Measurements from ENCODE around the gene ARMCX5.

ARMCX5 gene

DNA sequence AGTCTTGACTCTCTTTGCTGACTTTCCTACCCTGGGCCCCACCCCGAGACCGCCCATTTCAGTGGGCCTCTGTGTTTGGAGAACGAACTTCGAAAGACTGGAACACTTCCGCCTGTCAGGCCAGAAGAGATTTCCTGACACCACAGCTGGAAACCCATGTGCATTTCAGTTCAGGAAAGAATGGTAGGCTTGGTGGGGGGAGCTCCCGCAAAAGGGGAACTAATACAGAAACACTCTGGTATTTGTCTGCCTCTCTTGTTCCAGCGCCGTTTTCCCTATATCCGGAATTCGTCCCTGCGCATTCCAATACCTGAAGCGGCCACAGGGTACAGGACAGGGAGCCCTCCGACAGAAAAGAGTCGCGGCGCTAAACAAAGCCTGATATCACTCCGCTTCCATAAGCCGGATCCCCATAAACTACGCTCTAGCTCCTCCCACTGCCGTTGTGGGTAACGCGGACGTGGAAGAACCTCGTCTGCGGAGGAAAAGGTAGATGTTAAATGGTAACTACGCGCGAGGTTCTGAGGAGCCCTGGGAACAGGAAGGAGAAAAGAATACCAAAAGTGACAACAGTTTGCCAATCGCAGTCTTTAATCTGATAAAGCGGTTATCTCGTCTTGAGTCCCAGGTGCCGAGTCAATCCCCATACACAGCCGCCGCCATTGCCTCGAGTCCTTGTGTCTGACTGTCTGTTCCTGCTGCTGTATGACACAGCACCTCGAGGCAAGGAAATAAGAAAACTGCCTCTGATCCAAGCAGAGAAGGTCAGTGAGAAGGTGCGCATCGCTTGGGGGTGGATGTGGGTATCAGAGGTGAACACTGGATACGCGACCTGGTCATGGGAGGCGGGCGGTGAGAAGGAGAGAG, at the start of gene ARMCX5:
Gene ARMCX5 (plus strand): TSS at position 432 of the 867 bp plus-strand sequence. CDS start 2,627 bp downstream, outside the sequence.
- peak; percentile 60 for DNase-seq (ENCODE audit: low read depth)

DNA sequence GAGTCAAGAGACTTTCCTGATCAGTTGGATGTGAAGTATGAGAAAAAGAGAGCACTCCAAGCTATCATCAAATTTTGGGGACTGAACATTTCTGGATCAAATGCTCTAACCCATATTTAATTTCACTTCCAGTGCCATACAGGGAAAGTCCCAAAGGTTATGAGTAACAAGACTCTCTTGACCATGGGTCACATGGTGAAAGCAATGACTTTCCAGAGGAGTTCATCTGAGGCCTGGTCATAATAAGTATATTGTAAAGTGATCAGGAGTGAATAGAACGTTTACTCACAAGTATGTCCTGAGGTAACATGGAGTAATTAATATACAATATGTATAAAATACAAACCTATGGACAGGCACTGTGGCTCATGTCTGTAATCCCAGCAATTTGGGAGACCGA, 40.7 kb upstream of the ARMCX5 start:
- DNase-seq (ENCODE audit: low read depth), result no peak

DNA sequence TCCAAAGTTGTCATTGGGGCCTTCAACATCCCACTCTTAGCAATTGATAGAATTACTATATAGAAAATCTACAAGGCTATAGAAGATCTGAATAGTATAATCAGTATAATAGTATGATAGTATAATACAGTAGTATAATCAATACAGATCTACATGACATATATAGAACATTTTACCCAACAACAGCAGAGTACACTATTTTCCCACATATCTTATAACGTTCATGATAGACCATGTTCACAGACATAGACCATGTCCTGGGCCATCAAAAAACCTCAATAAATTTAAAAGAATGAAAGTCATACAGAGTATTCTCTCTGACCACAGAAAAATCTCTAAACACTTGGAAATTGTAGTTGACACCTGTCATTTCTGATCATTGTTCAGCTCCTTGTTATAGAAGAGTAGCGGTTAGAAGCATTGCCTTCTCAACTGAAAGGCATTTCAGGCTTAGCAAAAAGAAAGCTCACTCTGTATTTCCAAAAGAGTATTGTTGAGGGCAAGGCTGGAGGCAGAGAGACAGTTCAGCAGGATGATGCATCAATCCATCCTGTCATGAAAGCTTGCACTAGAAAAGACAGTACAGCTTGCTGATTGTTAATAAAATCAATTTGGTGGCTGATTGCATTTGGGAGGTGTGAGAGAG, 38.8 kb upstream of the ARMCX5 start:
- no peak for DNase-seq (ENCODE audit: low read depth)

DNA sequence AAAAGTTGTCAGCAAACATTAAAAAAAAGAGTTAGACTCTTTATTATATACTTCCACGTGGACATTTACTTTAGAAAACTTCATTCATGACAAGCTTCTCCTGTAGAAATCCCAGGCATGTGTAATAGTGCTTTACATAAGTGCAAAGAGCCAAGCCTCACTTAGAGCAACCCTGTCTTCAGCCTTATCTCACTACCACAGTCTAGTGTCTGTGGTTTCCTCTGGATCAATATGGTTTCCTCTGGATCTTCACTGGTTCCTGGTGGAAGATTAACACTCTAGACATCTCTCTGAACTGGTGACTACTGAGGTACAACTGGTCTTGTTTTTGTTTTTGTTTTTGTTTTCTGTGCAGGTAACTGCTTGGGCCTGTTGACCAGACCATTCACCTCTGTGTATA, 18.4 kb upstream of the ARMCX5 start:
- no peak for DNase-seq (ENCODE audit: low read depth)

DNA sequence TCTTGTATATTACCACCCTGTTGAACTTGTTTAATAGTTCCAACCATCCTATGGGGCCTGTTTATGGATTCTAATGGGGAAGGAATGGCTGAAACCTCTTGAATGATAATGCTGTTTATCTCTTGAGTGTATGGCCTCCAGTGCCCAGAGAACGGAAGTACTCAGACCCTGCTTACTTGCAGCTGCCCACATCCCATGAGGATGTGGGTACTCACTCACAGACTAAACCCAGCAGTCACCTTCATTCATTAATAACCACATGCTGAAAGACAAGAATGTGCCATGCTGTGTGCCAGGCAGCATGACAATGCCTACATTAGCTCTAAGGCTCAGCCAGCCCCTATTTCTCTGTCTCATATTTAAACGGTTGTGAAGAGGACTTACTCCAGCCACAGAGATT, 5.9 kb upstream of the ARMCX5 start:
- DNase-seq (ENCODE audit: low read depth), result no peak

DNA sequence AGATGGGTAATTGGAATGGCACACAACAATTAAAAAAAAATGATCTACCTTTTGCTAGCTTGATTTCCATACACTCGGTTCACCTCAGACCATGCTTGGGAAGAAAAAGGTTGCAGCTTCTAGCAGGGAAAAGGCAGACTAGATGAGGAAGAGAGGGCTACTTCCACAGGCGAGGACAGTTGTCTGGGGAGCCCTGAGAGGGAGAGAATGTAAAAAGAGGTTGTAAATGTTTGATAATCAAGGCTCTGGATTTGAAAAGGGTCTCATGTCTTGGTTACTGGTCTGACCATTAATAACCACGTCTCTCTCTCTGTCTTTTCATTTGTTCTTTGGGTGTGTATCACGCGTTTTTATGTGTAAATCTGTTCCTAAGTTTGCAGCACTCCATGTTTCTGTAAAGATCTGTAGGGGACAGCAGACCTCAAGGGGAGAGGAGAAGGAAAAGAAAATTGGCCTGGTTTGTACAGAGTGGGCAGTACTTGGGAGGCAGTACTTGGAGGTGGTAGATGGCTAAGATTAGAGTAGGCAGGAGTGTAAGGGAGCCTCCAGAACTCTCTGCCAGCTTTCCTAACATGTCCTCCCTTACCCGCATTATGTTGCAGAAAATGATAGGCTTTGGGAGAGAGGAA, 750 bp downstream of the ARMCX5 start:
- DNase-seq (ENCODE audit: low read depth), result no peak

DNA sequence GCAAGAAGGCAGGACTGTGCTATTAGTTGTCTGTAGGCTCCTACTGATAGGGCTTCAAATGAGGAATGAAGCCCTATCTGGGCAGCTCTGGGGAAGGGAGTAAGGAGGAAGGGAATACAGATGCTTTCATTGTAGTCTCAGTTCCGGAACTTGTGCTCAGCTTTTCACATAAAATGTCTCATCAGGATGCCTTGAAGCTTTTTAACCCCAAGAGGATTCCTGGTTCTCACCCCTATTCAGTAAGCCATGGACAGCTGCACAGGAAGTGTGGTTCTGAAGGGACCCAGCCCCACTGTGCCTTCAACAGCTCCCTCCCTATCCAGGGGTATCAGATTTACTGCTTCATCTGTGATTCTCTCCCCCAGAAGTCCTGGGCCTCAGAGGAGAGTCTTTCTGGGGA, 5.0 kb downstream of the ARMCX5 start:
- DNase-seq (ENCODE audit: low read depth), result no peak

DNA sequence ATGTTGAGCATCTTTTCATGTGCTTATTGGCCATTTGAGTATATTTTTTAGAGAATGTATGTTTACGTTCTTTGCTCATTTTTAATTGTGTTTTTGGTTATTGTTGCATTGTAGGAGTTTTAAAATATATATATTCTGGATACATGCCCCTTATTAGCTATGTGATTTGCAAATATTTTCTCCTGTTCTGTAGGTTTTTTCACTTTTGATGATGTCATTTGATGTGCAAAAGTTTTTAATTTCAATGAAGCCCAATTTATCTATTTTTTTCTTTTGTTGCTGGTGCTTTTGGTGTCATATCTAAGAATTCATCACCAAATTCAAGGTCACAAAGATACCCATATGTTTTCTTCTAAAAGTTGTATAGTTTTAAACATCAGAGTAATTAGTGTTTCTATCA, 6.8 kb downstream of the ARMCX5 start:
- no peak for DNase-seq (ENCODE audit: low read depth)

DNA sequence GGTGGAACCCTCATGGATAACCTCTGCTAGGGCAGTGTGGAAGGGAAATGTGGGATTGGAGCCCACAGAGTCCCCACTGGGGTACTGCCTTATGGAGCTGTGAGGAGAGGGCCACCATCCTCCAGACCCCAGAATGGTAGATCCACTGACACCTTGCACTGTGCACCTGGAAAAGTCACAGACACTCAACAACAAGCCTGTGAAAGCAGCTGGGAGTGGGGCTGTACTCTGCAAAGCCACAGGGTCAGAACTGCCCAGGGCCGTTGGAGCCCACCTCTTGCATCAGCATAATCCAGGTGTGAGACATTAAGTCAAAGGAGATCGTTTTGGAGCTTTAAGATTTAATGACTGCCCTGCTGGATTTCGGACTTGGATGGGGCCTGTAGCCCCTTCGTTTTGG, 11.6 kb downstream of the ARMCX5 start:
- no peak for DNase-seq (ENCODE audit: low read depth)

DNA sequence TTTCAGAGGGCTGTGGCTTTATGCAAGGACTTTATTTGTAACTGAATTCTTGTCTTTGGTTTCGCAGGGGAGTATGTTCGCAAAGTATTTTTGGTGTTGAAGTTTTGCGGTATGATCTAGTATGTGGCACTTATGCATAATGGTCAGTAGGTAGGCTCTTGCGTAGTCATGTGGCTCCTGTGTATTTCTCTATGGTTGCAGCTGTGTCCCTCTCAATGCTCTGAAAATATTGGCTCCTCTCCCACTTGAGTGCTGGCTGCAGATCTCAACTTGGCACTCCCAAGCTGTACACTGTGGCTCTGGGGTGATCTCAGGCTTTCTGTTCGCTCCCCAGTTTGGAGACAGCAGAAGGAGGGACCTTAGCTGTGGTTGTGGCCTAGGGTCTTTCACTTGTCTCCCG, 24.8 kb downstream of the ARMCX5 start:
- DNase-seq (ENCODE audit: low read depth), result no peak

DNA sequence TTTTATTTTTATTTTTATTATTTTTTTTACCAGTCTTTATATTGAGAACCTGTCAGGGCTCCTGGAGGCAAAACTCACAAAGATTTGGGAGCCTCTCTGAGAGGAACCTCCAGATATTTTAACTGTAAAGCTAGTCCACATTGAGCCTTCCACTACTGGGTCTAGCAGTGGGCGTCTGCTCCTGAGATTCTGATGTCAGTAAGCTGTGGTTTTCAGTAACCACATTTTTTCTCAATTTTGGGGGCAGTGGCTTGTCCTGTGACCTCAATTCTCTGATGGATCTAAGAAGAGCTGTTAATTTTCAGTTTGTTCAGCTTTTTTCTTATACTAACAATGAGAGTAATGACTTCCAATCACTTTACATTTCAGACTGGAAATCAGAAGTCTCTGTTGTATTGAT, 28.3 kb downstream of the ARMCX5 start:
- DNase-seq (ENCODE audit: low read depth), result no peak

DNA sequence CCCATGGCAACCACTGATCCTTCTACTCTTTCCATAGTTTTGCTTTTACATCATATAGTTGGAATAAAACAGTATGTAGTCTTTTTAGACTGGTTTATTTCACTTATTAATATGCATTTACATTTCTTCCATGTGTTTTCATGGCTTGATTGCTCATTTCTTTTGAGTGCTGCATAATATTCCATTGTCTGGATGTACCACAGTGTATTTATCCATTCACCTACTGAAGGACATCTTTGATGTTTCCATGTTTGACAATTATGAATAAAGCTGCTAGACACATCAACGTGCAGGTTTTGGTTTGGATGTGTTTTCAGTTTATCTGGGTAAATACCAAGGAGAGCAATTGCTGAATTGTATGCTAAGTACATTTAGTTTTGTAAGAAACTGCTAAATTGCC, 38.2 kb downstream of the ARMCX5 start:
- no peak for DNase-seq (ENCODE audit: low read depth)

DNA sequence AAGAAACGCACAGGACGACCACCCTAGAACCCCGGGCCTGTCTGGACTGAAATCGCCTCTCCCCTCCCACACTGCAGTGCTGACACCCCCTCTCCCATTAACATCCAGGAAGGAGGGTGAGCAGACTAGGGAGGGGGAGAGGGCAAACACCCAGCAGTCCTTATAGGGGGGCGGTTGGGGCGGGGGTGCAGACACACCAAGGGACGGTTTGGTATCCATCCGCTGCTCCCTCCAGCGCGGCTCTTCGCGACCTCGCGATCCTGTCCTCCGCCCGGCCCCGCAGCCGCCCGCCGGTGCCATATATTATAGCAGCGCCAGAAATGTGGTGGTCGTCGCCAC, 51.6 kb downstream of the ARMCX5 start:
- DNase-seq (ENCODE audit: low read depth), result no peak

DNA sequence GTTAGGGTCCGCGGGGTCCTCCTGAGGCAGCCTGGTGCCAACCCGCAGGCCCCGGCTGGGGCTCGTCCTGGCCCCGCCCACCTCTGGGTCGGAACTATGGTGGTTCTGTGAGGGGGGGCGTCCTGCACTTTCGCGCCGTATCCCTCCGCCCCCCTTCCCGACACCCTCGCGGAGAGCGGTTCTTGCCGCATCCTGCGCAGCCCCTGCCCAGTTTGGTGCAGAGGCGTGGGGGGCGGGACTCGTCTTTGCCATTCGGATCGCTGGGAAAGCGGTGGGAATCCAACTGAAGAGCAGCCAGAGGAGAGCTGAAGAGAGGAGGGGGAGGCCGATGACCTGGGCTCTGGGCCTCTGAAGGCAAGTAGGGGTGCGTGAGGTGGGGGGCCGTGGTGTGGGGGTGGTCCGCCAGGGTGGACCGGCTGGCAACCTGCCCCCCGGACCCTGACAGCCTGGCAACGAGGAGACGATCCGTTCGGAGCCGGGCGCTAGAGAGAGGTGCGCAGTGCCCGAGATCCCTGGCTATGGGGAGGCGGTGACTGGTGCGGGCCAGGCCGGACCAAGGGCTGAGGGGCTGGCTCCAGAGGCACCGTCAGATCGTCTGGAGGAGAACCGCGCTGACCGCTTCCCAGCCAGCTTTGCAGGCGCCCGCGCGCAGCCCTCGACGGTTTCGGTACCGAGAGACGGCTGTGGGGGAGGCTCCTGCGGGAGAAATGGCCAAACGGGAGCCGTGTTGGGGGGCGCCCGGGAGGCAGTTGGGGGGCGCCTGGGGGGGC, 52.1 kb downstream of the ARMCX5 start, which contains the start of gene GPRASP1:
Gene GPRASP1 (plus strand): TSS at position 242 of the 770 bp plus-strand sequence. CDS start 2,431 bp downstream, outside the sequence.
- peak; percentile 53 for DNase-seq (ENCODE audit: low read depth)

DNA sequence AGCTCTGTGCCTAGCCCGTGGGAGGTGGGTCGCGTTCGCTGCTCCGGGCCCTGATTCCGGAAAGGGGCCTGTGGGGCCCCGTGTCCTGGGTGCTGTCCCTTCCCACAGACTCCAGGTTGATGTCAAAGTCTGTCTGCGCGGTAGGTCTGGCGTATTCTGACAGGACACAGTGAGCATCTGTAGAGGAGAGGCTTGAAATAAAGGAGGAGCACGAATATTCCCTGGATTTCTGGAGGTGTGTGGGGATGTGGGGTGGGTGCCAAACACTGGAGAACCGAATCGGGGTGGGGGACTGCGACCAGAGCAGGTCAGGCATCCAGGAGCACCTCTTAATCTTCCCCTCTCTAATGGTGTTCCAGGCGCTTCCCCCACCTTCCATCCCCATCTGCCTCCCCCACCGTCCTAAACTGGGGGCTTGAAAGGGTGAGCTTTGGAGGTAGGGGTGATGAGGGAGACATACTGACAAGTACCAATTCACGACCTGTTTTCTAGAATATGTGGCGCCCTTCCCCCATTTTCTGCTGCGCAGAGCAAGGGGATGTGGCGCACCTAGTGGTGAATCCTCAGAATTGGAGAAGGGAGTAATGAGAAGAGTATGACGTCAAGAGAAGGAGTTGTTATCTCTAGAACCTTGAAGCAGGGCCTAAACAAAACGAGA, 52.8 kb downstream of the ARMCX5 start:
- DNase-seq (ENCODE audit: low read depth), result peak; percentile 35

All from stimulated activated CD4-positive, alpha-beta T cell treated with anti-CD3 and anti-CD28 coated beads, Interleukin-2, amount 100 ng/mL, for 4 hours (primary cell).